ENCODE measurements around the gene PUSL1.

The PUSL1 gene

GRCh38 chr1:1307923-1308755 is at the start of gene PUSL1, which contains the start of gene ACAP3:
Gene PUSL1 (plus strand): TSS chr1:1308597. CDS start chr1:1308644, 47 bp downstream.
Gene ACAP3 (minus strand): TSS chr1:1307930. CDS start chr1:1307815, 115 bp downstream.
- DNase-seq (ENCODE audit: low spot score), result peak; percentile 93

- no peak for DNase-seq (ENCODE audit: low spot score)
Observed at GRCh38 chr1:1259119-1259488, 49.3 kb upstream of the PUSL1 start.

GRCh38 chr1:1259540-1259939 is 48.9 kb upstream of the PUSL1 start:
- DNase-seq (ENCODE audit: low spot score), result no peak

- no peak for DNase-seq (ENCODE audit: low spot score)
Observed at GRCh38 chr1:1259951-1260600, 48.3 kb upstream of the PUSL1 start.

- no peak for DNase-seq (ENCODE audit: low spot score)
Observed at GRCh38 chr1:1260843-1261560, 47.4 kb upstream of the PUSL1 start.

GRCh38 chr1:1262071-1262470 is 46.3 kb upstream of the PUSL1 start:
- DNase-seq (ENCODE audit: low spot score), result no peak

- DNase-seq (ENCODE audit: low spot score), result no peak
Observed at GRCh38 chr1:1262758-1263157, 45.6 kb upstream of the PUSL1 start.

GRCh38 chr1:1264026-1264425 is 44.4 kb upstream of the PUSL1 start:
- no peak for DNase-seq (ENCODE audit: low spot score)

- peak; percentile 97 for DNase-seq (ENCODE audit: low spot score)
Observed at GRCh38 chr1:1264868-1265272, 43.5 kb upstream of the PUSL1 start.

- no peak for DNase-seq (ENCODE audit: low spot score)
Observed at GRCh38 chr1:1267488-1268283, 40.7 kb upstream of the PUSL1 start.

GRCh38 chr1:1268284-1268682 is 40.1 kb upstream of the PUSL1 start:
- DNase-seq (ENCODE audit: low spot score), result no peak

- no peak for DNase-seq (ENCODE audit: low spot score)
Observed at GRCh38 chr1:1270813-1271212, 37.6 kb upstream of the PUSL1 start.

- DNase-seq (ENCODE audit: low spot score), result peak; percentile 30
Observed at GRCh38 chr1:1272341-1273208, 35.8 kb upstream of the PUSL1 start.

- DNase-seq (ENCODE audit: low spot score), result peak; percentile 13
Observed at GRCh38 chr1:1273209-1273511, 35.2 kb upstream of the PUSL1 start.

- peak; percentile 92 for DNase-seq (ENCODE audit: low spot score)
Observed at GRCh38 chr1:1273512-1274298, 34.7 kb upstream of the PUSL1 start, which contains the start of gene UBE2J2. Gene UBE2J2 (minus strand): TSS chr1:1273854. CDS start chr1:1267992, 5,862 bp downstream.

GRCh38 chr1:1274299-1274930 is 34.0 kb upstream of the PUSL1 start:
- peak; percentile 16 for DNase-seq (ENCODE audit: low spot score)

GRCh38 chr1:1274931-1275431 is 33.4 kb upstream of the PUSL1 start:
- DNase-seq (ENCODE audit: low spot score), result no peak

- no peak for DNase-seq (ENCODE audit: low spot score)
Observed at GRCh38 chr1:1275836-1276235, 32.6 kb upstream of the PUSL1 start.

- no peak for DNase-seq (ENCODE audit: low spot score)
Observed at GRCh38 chr1:1278620-1279019, 29.8 kb upstream of the PUSL1 start.

- no peak for DNase-seq (ENCODE audit: low spot score)
Observed at GRCh38 chr1:1279028-1279427, 29.4 kb upstream of the PUSL1 start.
